Ishikawa (cell line): ENCODE measurements around the gene ATXN10.

ENCODE experiments used
- EGR1 ChIP-seq: IDR thresholded peaks from 2 replicates; pipeline ENCODE4 v1.6.1; 2012
- NFIC ChIP-seq: IDR thresholded peaks from 2 replicates; pipeline ENCODE4 v1.6.1; 2012
- RAD21 ChIP-seq: IDR thresholded peaks from 2 replicates; pipeline ENCODE4 v1.6.1; 2012; ENCODE audit warnings: low read depth
- TAF1 ChIP-seq: IDR thresholded peaks from 2 replicates; pipeline ENCODE4 v1.6.1; 2012; ENCODE audit warnings: low read depth, mild to moderate bottlenecking
- TCF12 ChIP-seq: IDR thresholded peaks from 2 replicates; pipeline ENCODE4 v1.6.1; 2012; ENCODE audit warnings: low read depth
- ZBTB7A ChIP-seq: IDR thresholded peaks from 2 replicates; pipeline ENCODE4 v1.6.1; 2012; ENCODE audit warnings: low read depth
- TF ChIP-seq, protein P1 (sequence below): IDR thresholded peaks from 2 replicates; pipeline ENCODE4 v1.6.1; 2012; ENCODE audit warnings: low read depth, mild to moderate bottlenecking

DNA sequence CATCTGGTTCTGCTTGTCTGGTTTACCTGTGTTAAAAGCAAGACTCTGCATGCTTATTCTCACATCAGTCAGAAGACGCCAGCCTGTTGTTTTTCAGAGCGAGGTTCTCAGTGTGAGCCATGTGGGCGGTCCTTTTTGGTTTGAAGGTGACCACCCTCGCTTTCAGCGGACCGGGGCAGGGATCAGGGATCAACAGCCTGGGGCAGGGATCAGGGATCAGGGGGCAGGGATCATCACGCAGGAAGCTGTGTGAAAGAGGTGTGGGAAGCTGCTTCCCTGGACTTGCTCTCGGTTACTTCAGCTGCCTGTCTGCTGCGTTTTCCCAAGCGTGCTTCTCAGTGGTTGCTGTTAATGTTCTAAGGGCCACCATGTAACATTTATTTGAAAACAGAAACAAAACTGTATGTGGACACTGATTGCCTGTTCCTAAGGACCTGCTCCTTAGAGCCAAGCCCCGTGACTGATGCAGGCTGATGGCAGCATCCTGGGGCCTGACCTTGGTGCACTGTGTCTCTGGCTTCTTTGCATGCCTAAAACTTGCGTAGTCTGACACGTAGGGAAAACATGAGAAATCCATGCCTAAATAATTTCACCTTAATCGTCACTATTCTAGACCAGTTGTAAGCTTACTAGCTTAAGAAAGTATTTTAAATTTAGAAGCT, 146.9 kb downstream of the ATXN10 start:
- TF ChIP-seq EGR1, result no peak
- TF ChIP-seq RAD21, result no peak
- TF ChIP-seq TCF12, result no peak
- TF ChIP-seq TAF1, result no peak
- TF ChIP-seq ZBTB7A, result no peak
- TF ChIP-seq, protein P1, sequence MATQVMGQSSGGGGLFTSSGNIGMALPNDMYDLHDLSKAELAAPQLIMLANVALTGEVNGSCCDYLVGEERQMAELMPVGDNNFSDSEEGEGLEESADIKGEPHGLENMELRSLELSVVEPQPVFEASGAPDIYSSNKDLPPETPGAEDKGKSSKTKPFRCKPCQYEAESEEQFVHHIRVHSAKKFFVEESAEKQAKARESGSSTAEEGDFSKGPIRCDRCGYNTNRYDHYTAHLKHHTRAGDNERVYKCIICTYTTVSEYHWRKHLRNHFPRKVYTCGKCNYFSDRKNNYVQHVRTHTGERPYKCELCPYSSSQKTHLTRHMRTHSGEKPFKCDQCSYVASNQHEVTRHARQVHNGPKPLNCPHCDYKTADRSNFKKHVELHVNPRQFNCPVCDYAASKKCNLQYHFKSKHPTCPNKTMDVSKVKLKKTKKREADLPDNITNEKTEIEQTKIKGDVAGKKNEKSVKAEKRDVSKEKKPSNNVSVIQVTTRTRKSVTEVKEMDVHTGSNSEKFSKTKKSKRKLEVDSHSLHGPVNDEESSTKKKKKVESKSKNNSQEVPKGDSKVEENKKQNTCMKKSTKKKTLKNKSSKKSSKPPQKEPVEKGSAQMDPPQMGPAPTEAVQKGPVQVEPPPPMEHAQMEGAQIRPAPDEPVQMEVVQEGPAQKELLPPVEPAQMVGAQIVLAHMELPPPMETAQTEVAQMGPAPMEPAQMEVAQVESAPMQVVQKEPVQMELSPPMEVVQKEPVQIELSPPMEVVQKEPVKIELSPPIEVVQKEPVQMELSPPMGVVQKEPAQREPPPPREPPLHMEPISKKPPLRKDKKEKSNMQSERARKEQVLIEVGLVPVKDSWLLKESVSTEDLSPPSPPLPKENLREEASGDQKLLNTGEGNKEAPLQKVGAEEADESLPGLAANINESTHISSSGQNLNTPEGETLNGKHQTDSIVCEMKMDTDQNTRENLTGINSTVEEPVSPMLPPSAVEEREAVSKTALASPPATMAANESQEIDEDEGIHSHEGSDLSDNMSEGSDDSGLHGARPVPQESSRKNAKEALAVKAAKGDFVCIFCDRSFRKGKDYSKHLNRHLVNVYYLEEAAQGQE, result no peak
- no peak for TF ChIP-seq NFIC
